CD4-positive, alpha-beta T cell treated with Interleukin-10 for 1 hour (primary cell): ENCODE data around the gene ATG16L1.

Experiments used
- DNase-seq: peaks from one replicate; pipeline ENCODE4 v3.0.0-alpha.2; 2020

The ATG16L1 gene

GRCh38 chr2:233251306-233252116, at the start of gene ATG16L1:
Gene ATG16L1 (plus strand): TSS chr2:233251673. CDS start chr2:233251828, 155 bp downstream.
- DNase-seq, result peak; percentile 95

DNA sequence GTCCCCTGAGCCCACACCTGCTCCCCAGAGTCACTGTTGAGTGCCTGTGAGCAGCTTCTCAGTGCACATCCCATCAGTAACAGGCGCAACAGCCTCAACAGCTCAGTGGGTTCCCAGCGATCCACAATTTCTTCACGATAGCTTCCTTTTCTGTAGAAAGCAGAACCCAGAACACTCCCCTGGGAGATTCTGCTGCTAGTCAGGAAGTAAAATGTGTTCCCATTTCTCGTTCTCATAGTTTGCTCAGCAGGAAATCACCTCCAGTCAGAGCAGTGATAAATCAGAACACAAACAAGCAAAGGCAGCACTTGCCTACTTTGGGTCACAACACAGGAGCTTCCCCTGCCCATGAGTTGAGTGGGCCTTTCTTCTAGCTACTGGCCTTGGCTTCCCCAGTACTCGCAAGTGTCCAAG, 48.9 kb upstream of the ATG16L1 start:
- DNase-seq, result no peak

DNA sequence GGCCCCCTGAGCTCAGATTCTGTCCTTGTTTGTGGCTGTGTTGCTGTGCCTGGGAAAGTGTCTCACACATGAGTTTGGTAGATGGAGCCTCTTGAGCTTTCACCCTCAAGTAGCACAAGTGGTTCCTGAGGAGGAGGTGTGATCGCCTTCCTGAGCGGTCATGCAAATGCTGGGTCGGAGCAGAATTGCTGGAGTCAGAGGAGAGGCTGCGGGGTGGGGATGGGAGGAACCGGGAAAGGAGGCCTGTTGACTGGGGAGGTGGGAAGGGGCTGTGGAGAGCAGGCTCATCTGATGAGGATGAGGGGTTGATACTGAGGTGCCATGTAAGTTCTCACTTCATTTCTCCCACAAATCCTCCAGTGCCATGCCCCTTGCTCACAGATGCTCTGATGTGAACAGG, 48.4 kb upstream of the ATG16L1 start:
- no peak for DNase-seq

DNA sequence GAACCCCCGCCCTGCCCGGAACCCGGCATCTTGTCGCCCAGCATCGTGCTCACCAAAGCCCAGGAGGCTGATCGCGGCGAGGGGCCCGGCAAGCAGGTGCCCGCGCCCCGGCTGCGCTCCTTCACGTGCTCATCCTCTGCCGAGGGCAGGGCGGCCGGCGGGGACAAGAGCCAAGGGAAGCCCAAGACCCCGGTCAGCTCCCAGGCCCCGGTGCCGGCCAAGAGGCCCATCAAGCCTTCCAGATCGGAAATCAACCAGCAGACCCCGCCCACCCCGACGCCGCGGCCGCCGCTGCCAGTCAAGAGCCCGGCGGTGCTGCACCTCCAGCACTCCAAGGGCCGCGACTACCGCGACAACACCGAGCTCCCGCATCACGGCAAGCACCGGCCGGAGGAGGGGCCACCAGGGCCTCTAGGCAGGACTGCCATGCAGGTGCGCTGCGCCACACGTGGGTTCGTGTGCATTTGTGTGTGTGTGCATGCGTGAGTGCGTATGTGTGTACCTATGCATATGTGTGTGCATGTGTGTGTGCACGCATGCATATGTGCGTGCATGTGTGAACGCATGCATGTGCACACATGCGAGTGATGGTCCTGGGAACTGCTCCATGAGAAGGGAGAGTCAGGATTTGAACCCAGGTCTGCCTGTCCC, 47.1 kb upstream of the ATG16L1 start:
- no peak for DNase-seq

- no peak for DNase-seq
Measured at GRCh38 chr2:233208382-233209116, 42.9 kb upstream of the ATG16L1 start.

- no peak for DNase-seq
Measured at GRCh38 chr2:233209117-233209532, 42.3 kb upstream of the ATG16L1 start.

GRCh38 chr2:233209533-233210171, 41.8 kb upstream of the ATG16L1 start:
- DNase-seq, result no peak

GRCh38 chr2:233210281-233210680, 41.2 kb upstream of the ATG16L1 start:
- DNase-seq, result no peak

DNA sequence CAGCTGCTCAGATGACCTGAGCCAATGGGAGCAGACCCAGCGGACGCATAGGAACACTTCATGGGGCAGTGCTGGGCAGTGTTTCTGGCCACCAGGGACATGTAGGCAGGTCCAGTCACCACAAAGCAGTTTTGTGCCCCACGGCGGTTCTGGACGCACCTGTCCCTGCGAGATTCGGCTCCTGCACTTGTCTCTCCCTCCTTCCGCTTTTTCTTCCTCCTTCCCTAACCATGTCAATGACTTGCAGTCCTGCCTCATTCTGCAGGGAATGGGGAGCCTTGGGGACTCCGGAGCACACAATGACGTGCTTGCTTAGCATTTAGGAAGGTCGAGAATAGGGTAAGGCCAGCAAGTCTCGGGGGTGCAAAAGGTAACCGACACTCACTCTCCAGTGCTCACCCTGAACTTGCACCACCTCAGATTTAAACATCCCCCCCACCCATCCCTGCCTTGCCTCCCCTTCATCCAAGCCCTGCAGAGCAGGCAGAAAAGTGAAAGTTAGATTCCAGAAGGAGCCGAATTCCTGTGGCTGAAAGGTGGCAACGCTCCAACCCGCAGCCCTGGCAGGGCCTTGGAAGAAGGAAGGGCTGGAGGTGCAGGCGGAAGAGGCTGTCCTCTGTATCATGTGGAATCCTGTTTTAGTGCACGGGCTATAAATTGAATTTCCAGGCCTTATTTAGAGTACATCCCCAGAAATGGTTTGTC, 40.5 kb upstream of the ATG16L1 start:
- no peak for DNase-seq

DNA sequence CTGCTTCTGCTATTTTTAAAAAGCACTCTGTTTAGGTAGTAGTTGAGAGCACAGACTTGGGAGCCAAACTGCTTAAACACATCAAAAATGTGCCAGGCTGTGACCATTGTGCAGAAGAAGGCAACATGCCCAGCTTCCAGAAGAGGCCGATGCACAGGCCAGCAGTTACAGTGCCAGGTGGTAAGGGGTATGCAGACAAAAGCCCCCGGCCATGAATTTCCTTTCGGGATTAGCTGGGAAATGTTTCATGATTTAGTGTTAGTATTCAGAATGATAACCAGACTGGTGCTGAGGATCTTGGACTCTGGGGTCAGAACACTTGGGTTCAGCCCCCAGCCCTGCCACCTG, 40.0 kb upstream of the ATG16L1 start:
- DNase-seq, result no peak

GRCh38 chr2:233213011-233213410, 38.5 kb upstream of the ATG16L1 start:
- no peak for DNase-seq

- no peak for DNase-seq
Measured at GRCh38 chr2:233213975-233214374, 37.5 kb upstream of the ATG16L1 start.

DNA sequence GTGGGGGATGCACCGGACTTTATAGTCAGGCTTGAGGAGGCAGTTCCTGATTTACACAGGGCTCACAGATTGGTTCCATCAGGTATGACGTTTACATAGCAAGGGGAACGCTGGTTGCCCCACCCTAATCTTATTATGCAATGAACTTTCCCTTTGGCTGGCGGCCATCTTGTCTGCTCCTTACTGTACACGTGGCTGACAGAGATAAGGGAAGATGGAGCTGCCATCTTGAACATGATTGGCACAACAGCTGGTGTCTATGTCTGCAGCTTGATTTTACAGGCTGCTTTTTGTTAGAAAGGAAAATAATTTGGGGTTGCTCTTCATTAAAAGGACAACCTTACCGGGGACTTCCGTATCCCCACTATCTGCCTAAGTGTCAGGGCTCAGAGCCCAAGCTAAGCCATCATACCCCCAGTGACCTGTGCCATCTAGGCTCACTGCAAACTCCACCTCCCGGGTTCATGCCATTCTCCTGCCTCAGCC, 33.5 kb upstream of the ATG16L1 start:
- no peak for DNase-seq

DNA sequence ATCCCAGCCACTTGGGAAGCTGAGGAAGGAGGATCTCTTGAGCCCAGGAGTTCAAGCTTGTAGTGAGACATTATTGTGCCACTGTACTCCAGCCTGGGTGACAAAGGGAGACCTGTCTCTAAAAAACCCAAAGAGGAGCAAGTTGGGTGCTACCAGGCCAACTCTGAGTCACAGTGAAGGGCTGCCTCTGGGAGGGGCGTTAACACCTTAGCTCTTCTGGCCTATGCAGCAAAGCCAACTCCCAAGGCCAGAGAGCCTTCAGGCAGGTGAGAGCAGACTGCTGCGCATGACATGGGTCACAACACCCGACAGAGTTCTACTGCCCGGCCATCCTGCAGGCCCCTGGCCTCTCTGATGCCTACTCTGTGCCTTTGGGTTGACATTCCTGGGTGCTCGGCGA, 32.6 kb upstream of the ATG16L1 start:
- DNase-seq, result no peak

DNA sequence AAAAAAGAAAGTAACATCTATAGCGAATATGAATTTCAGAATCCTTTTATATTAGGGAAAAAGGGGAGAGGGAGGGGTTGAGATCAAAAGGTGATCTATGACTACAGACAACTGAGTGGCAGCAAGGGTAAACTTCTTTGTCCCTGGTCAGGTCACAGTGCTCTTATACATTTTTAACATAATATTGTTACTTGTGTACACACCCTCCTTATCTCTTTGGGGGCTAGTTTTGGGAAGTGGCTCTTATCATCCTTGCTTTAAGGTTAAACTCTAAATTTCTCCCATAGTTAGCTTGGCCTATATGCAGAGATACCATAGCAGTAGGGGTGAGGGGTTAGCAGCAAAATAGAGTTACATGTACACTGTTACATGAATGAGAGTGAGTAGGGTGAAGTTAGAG, 31.6 kb upstream of the ATG16L1 start:
- DNase-seq, result no peak

- DNase-seq, result no peak
Measured at GRCh38 chr2:233221378-233222063, 30.0 kb upstream of the ATG16L1 start.

DNA sequence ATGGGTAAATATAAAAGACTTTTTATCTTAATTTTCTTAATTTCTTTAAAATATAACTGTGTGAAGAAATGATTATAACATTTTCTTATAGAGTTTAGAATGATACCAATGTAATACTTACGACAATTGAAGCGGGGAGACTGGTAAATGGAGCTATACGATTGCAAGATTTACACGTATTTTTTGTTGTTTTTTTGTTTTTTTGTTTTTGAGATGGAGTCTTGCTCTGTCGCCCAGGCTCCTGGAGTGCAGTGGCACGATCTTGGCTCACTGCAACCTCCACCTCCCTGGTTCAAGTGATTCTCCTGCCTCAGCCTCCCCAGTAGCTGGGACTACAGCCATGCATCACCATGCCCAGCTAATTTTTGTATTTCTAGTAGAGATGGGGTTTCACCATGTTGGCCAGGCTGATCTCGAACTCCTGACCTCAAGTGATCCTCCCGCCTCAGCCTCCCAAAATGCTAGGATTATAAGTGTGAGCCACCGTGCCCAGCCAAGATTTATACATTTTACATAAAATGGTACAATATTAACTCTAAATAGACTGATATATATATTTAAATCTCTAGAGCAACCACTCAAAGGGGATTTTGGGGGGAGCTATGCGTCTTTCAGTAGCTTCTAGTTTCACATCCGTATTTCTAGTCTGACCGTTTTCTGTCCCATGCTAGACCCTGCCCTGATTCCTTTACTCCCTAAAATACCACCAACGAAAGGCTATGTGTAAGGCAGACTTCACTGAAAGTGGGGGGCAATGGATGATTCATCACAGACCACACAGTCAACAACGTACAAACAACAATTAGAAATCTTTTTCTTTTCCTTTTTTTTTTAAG, 28.2 kb upstream of the ATG16L1 start:
- DNase-seq, result no peak

GRCh38 chr2:233225230-233226068, 26.0 kb upstream of the ATG16L1 start:
- DNase-seq, result no peak

DNA sequence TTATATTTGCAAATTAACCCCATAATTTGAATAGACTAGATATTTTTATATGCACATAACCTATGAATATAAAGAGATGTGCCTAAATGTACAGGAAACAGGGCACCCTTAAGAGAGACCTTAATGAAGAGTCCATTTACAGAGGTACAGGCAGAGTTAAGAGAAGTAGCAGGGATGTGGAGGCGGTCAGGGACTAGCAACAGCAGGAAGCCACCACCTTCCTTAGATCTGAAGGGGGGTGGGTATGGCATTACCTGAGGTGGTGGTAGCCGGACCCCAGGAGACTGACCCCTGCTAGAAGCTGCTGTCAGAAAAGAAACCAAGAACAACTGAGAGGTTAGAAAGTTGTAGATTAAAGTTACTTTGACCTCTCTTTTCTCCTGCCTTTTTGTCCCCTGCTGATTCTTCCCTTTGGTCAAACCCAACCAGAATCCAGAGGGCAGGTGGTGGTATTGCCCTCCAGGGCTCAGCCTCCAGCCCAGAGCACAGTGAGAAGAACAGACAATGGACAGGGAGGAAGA, 24.9 kb upstream of the ATG16L1 start:
- no peak for DNase-seq
